Activated CD4-positive, alpha-beta T cell treated with anti-CD3 and anti-CD28 coated beads for 36 hours (primary cell): ENCODE results near the gene P2RY8. TPM values are rescaled to one million over a fixed set of nuclear protein-coding genes. Genes with fewer than 3 reads are reported as not detected.
A peak's percentile ranks its signal among the peaks of the same experiment; 100 is the strongest.
"Not testable (repeated sequence)": the region's sequence is repeated elsewhere in the genome, so short reads cannot be mapped to it uniquely, and the experiment has no call there.

Source experiments
- ATAC-seq: fragments of 200-7000 bp; cut with Tn5 transposase; one replicate; pipeline ENCODE4 v1.10.0; 2021; ENCODE audit warnings: mild to moderate bottlenecking, moderate library complexity
- CTCF ChIA-PET: fragments of 350-600 bp; sonication (Branson Sonifier 250); formaldehyde crosslinking; loops from one replicate; lab custom pipeline; 2021; ENCODE audit warnings: antibody characterized with exemption; lab: Charles Lee
- POLR2A ChIA-PET: fragments of 350-600 bp; sonication (Branson Sonifier 250); formaldehyde crosslinking; loops from one replicate; lab custom pipeline; 2021; ENCODE audit warnings: antibody characterized with exemption, inconsistent platforms; lab: Charles Lee
- DNase-seq: peaks from one replicate; pipeline ENCODE4 v3.0.0-alpha.2; 2020
- H3K27ac Mint-ChIP-seq: one replicate; pipeline ENCODE4 v1.8.0; 2021; ENCODE audit warnings: mixed read lengths
- H3K27me3 Mint-ChIP-seq: one replicate; pipeline ENCODE4 v1.8.0; 2021; ENCODE audit warnings: mixed read lengths
- H3K36me3 Mint-ChIP-seq: one replicate; pipeline ENCODE4 v1.8.0; 2021; ENCODE audit warnings: low read depth, mixed read lengths
- H3K4me1 Mint-ChIP-seq: one replicate; pipeline ENCODE4 v1.8.0; 2021; ENCODE audit warnings: mixed read lengths
- H3K4me3 Mint-ChIP-seq: one replicate; pipeline ENCODE4 v1.8.0; 2021; ENCODE audit warnings: mild to moderate bottlenecking, moderate library complexity, mixed read lengths
- H3K9me3 Mint-ChIP-seq: one replicate; pipeline ENCODE4 v1.8.0; 2021; ENCODE audit warnings: low read depth, mixed read lengths
- intact Hi-C, 2 experiments: fragments of 100-400 bp; cut with DNase I in 1 of 2; cut with micrococcal nuclease in 1 of 2; formaldehyde crosslinking; loops; one replicate each; pipeline versions ENCODE4 v1.14.2 to v1.15.1; 2022 to 2024; cut with DNase I, micrococcal nuclease
- total RNA-seq, 2 experiments: library from RNA; stranded (reverse); gene quantifications; one replicate each; pipeline ENCODE4 v1.2.3, GENCODE V29; 2021

The P2RY8 gene
- total RNA-seq, 2 experiments from 2014 or later, result 19.8 to 21.2 TPM

GRCh38 chrX:1537716-1538090, 718 bp upstream of the P2RY8 start:
- Mint-ChIP-seq H3K4me3 (peak overlapping the region; percentile 87), H3K27ac (peak overlapping the region; percentile 93), H3K4me1 (peaks cover 12% of the 10 kb centered on the region)
- H3K36me3 Mint-ChIP-seq, ATAC-seq, DNase-seq, H3K27me3 Mint-ChIP-seq, H3K9me3 Mint-ChIP-seq, CTCF ChIA-PET, POLR2A ChIA-PET: not testable (repeated sequence)
- intact Hi-C loops, result loop anchor here (1.0 to 10.0 kb wide), 12 partner anchors 44 to 1155 kb away; partner anchors contain the start of genes AKAP17A (in 2 of the 2), CD99 (in 1 of the 2) and PPP2R3B (in 1 of the 2)

GRCh38 chrX:1536712-1537030, 314 bp downstream of the P2RY8 start:
- peak overlapping the region; percentile 93 for H3K27ac Mint-ChIP-seq
- H3K4me3 Mint-ChIP-seq, result peak overlapping the region; percentile 87
- H3K9me3 Mint-ChIP-seq, result no peaks in the 10 kb centered on the region
- ChIA-PET CTCF (no interaction called here), POLR2A (no interaction called here)
- H3K27me3 Mint-ChIP-seq, result no peaks in the 10 kb centered on the region
- H3K4me1 Mint-ChIP-seq, result peaks cover 15% of the 10 kb centered on the region
- H3K36me3 Mint-ChIP-seq, result peaks cover 8% of the 10 kb centered on the region
- intact Hi-C loops, result loop anchor here (1.0 to 10.0 kb wide), 18 partner anchors 8 to 1156 kb away; partner anchors contain the start of genes AKAP17A (in 2 of the 2), CD99 (in 1 of the 2), PPP2R3B (in 1 of the 2) and SLC25A6 (in 1 of the 2)
- no peak for DNase-seq
- ATAC-seq, result peak; percentile 12

GRCh38 chrX:1535241-1536041, 1.5 kb downstream of the P2RY8 start:
- ATAC-seq, result peak; percentile 11
- ChIA-PET CTCF (no interaction called here), POLR2A (no interaction called here)
- peak overlapping the region; percentile 87 for H3K4me3 Mint-ChIP-seq
- H3K27ac Mint-ChIP-seq, result peak overlapping the region; percentile 93
- DNase-seq, result peak; percentile 79
- peaks cover 8% of the 10 kb centered on the region for H3K36me3 Mint-ChIP-seq
- no peaks in the 10 kb centered on the region for H3K27me3 Mint-ChIP-seq
- intact Hi-C loops, result loop anchor here (1.0 to 10.0 kb wide), 16 partner anchors 7 to 1175 kb away; partner anchors contain the start of genes AKAP17A (in 1 of the 2), CD99 (in 1 of the 2), PPP2R3B (in 1 of the 2) and SLC25A6 (in 1 of the 2)
- H3K4me1 Mint-ChIP-seq, result peaks cover 15% of the 10 kb centered on the region
- H3K9me3 Mint-ChIP-seq, result no peaks in the 10 kb centered on the region

GRCh38 chrX:1534301-1535168, 2.5 kb downstream of the P2RY8 start:
- H3K36me3 Mint-ChIP-seq, result peaks cover 8% of the 10 kb centered on the region
- ATAC-seq (peak; percentile 45), DNase-seq (peak; percentile 71)
- intact Hi-C loops, result loop anchor here (1.0 to 10.0 kb wide), 5 partner anchors 212 to 1176 kb away; partner anchors contain the start of gene CD99 (in 1 of the 2)
- POLR2A ChIA-PET, result no interaction called here
- H3K9me3 Mint-ChIP-seq, result no peaks in the 10 kb centered on the region
- peak overlapping the region; percentile 87 for H3K4me3 Mint-ChIP-seq
- H3K4me1 Mint-ChIP-seq, result peaks cover 15% of the 10 kb centered on the region
- no peaks in the 10 kb centered on the region for H3K27me3 Mint-ChIP-seq
- peak overlapping the region; percentile 93 for H3K27ac Mint-ChIP-seq
- CTCF ChIA-PET, result no interaction called here

GRCh38 chrX:1533058-1533457, 3.9 kb downstream of the P2RY8 start:
- no peak for ATAC-seq
- peaks cover 15% of the 10 kb centered on the region for H3K4me1 Mint-ChIP-seq
- intact Hi-C loops, result loop anchor here in 1 of 2 experiments (10.0 kb wide), 1 partner anchor 288 kb away; no protein-coding TSS in a partner anchor
- no peak overlapping the region for H3K27ac Mint-ChIP-seq
- H3K4me3 Mint-ChIP-seq, result no peak overlapping the region
- CTCF ChIA-PET, result no interaction called here
- no peaks in the 10 kb centered on the region for H3K27me3 Mint-ChIP-seq
- POLR2A ChIA-PET, result no interaction called here
- peak; percentile 2 for DNase-seq
- peaks cover 8% of the 10 kb centered on the region for H3K36me3 Mint-ChIP-seq
- no peaks in the 10 kb centered on the region for H3K9me3 Mint-ChIP-seq

GRCh38 chrX:1531096-1531890, 5.7 kb downstream of the P2RY8 start:
- DNase-seq (peak; percentile 80), ATAC-seq (peak; percentile 15)
- ChIA-PET CTCF (no interaction called here), POLR2A (no interaction called here)
- intact Hi-C loops, result loop anchor here (1.0 to 10.0 kb wide), 2 partner anchors 51 to 286 kb away; no protein-coding TSS in a partner anchor
- Mint-ChIP-seq H3K27ac (no peak overlapping the region), H3K36me3 (peaks cover 8% of the 10 kb centered on the region), H3K4me3 (no peak overlapping the region), H3K4me1 (peaks cover 8% of the 10 kb centered on the region), H3K27me3 (no peaks in the 10 kb centered on the region), H3K9me3 (no peaks in the 10 kb centered on the region)

GRCh38 chrX:1529756-1530155, 7.2 kb downstream of the P2RY8 start:
- ChIA-PET CTCF (no interaction called here), POLR2A (no interaction called here)
- no peaks in the 10 kb centered on the region for H3K27me3 Mint-ChIP-seq
- ATAC-seq, result no peak
- no peaks in the 10 kb centered on the region for H3K9me3 Mint-ChIP-seq
- peak; percentile 49 for DNase-seq
- intact Hi-C loops, result loop anchor here in 1 of 2 experiments (2.0 to 10.0 kb wide), 4 partner anchors 47 to 285 kb away; no protein-coding TSS in a partner anchor
- peaks cover 8% of the 10 kb centered on the region for H3K4me1 Mint-ChIP-seq
- no peak overlapping the region for H3K4me3 Mint-ChIP-seq
- peaks cover 6% of the 10 kb centered on the region for H3K36me3 Mint-ChIP-seq
- H3K27ac Mint-ChIP-seq, result no peak overlapping the region

GRCh38 chrX:1529328-1529727, 7.7 kb downstream of the P2RY8 start:
- H3K4me1 Mint-ChIP-seq, result peaks cover 8% of the 10 kb centered on the region
- POLR2A ChIA-PET, result no interaction called here
- no peak overlapping the region for H3K4me3 Mint-ChIP-seq
- peak; percentile 38 for DNase-seq
- intact Hi-C loops, result loop anchor here in 1 of 2 experiments (2.0 to 5.0 kb wide), 3 partner anchors 47 to 75 kb away; no protein-coding TSS in a partner anchor
- no peaks in the 10 kb centered on the region for H3K9me3 Mint-ChIP-seq
- H3K27me3 Mint-ChIP-seq, result no peaks in the 10 kb centered on the region
- CTCF ChIA-PET, result no interaction called here
- peaks cover 6% of the 10 kb centered on the region for H3K36me3 Mint-ChIP-seq
- H3K27ac Mint-ChIP-seq, result no peak overlapping the region
- peak; percentile 13 for ATAC-seq

- intact Hi-C loops, result loop anchor here (1.0 to 5.0 kb wide), 4 partner anchors 7 to 74 kb away; no protein-coding TSS in a partner anchor
- DNase-seq (peak; percentile 8), ATAC-seq (no peak)
- Mint-ChIP-seq H3K9me3 (no peaks in the 10 kb centered on the region), H3K27me3 (no peaks in the 10 kb centered on the region), H3K36me3 (peaks cover 6% of the 10 kb centered on the region), H3K4me3 (no peak overlapping the region), H3K4me1 (peaks cover 8% of the 10 kb centered on the region), H3K27ac (no peak overlapping the region)
- ChIA-PET CTCF (no interaction called here), POLR2A (no interaction called here)
Measured at GRCh38 chrX:1528884-1529203, 8.1 kb downstream of the P2RY8 start.

- H3K4me1 Mint-ChIP-seq, result peaks cover 8% of the 10 kb centered on the region
- no peak overlapping the region for H3K27ac Mint-ChIP-seq
- peak; percentile 40 for DNase-seq
- no peaks in the 10 kb centered on the region for H3K27me3 Mint-ChIP-seq
- H3K9me3 Mint-ChIP-seq, result no peaks in the 10 kb centered on the region
- intact Hi-C loops, result loop anchor here (1.0 to 5.0 kb wide), 4 partner anchors 8 to 74 kb away; no protein-coding TSS in a partner anchor
- ChIA-PET CTCF (no interaction called here), POLR2A (no interaction called here)
- H3K36me3 Mint-ChIP-seq, result peaks cover 6% of the 10 kb centered on the region
- peak; percentile 72 for ATAC-seq
- H3K4me3 Mint-ChIP-seq, result no peak overlapping the region
Measured at GRCh38 chrX:1528186-1528883, 8.7 kb downstream of the P2RY8 start.
